GM19438 (cell line): ENCODE results near the gene VIPR1.

Experiments
- ATAC-seq: cut with Tn5 transposase; IDR thresholded peaks from one replicate; pipeline ENCODE4 v1.9.1; 2021; ENCODE audit warnings: low read depth; ENCODE audit not compliant: unreplicated experiment

Gene VIPR1

DNA sequence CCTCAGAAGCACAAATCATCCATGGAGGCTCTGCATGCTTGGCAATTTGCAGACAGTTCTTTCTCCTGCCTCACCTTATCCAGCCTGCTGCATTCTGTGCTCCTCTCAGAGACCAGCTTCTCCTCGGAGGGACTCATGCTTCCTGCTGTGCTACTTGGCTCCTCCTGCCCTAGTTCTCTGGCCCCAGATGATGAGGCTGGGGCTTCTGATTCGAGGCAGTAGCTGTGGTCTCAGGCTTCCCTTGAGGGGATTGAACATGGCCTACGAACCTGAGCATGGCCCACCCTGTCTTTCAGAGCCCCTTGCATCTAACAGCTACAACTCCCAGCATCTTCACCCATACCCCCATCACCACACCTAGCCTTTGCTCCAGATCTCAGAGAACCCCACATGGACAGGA, 6.7 kb downstream of the VIPR1 start:
- ATAC-seq, result no peak

DNA sequence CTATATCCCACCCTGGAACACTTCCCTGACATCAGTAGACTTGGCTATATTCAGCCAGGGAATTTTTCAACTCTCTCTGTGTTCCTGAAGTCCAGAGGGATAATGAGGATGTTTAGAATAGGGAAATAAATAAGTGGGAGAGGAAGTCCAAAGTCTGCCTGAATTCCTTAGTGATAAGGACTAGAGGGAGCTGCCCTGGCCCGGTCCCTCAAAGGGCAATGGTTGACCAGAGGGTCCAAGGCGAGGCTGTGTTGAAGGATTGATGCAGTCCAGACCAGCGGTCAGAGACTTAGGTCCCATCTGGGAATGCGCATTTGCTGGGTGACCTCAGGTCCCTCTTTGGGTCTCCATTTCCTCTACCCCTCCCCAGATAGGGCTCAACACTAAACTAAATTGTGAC, 7.9 kb downstream of the VIPR1 start:
- ATAC-seq, result no peak

DNA sequence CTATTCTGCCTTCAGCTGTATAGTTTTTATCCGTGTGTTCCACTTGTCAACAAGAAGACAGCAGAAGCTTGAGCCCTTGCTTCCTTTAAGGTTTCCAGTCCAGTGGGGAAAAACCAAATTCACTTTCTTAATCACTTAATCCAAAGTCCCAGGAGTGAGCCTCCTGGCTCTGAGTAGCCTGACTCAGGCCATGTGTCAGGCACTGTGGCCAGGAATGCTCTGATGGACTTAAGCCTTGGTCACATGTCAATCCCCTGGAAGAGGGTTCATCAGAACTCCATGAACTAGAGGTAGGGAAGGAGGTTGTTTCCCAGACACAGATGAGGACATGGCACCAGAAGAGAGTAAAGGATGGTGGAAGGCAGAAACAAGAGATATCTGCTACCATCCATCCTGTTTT, 8.8 kb downstream of the VIPR1 start:
- ATAC-seq, result no peak

DNA sequence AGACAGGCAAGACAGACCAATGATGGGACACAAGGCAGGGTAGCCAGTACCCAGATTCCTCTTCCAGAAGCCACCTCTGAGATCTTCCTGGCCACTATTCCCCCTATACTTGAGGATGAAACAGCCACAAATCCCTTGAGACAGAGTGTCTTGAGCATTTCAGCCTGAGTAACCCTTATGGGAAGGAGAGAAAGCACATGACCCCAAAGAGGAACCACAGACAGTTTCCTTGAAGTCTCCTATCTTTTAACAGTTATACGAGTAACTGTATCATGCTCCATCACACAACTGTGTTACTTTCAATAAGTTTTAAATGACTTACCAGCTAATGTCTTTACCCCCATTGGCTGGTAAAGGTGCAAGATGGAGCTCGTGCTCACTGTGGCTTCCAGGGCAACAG, 9.3 kb downstream of the VIPR1 start:
- no peak for ATAC-seq

DNA sequence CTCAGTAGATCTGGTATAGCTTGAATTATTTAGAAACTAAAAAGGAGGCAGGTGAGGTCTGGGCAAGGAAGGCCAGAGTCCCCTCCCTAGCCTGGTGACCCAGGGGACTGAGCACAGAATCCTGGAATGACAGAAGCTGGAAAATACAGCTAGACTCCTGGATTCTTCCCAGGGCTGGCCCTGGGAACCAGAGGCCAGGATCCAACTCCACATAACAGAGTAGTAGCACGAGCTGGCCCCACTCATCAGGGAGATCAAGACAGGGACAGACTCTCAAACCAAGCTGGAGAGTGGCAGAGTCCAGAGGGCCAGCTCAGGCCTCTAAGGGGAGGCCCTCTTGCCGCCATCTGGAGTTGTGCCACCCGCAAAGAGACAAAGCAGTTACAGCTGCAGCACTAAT, 10.7 kb downstream of the VIPR1 start:
- no peak for ATAC-seq

DNA sequence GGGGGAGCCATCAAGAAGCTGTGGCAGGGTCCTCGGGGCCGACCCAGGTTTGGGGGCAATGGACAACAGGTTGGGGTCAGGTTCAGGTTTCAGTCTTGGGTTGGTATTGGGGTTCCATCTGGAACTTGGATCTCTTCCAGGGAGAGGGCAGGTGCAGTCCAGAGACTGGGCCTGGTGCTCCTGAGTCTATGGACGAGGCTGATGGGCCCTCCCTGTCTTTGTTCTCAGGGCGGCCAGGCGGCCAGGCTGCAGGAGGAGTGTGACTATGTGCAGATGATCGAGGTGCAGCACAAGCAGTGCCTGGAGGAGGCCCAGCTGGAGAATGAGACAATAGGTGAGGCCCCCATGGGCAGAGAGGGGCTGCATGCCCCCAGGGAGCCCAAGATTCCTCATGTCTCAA, 11.1 kb downstream of the VIPR1 start:
- no peak for ATAC-seq

DNA sequence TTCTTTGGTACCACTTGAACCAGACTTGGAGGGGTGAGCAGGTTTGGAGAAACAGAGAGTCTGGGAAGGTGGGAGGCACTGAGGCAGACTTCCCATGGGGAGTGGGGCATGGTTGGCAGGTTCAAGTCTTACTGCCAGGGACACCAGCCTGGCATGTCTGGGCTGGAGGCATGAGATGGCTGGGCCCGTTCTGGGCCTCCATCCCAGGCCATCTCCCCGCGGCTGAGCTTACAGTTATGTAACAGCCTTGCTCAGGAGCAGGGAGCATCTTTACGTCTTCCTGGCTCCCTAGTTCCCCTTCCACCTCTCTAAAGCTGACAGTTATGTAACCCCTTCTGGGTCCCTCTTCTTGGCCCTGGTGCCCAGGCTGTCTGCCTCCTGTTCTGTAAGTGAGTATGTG, 12.4 kb downstream of the VIPR1 start:
- ATAC-seq, result no peak

DNA sequence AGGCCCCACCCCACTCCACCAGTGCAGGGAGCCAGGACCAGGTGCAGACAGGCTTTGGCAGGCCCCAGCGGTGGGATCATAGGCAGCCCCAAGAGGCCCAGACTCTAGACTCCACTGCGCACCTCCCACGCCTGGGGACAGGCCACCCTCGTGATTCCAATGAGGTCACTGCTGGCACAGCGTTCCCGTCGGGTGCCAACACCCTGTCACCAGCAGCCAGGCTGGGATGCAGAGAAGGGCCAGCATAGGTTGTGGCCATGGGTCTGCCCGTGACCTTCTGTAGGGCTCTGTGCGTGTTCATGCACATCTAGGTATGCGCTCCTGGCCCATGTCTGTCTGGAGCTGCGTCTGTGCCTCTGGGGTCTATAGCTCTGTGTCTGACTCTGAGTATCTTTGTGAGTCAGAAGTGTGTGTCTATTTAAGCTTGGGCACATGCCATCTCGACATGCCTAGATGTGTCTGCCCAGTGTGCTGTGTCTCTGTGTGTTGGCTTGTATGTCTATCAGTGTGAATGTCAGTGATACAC, 13.0 kb downstream of the VIPR1 start:
- no peak for ATAC-seq

DNA sequence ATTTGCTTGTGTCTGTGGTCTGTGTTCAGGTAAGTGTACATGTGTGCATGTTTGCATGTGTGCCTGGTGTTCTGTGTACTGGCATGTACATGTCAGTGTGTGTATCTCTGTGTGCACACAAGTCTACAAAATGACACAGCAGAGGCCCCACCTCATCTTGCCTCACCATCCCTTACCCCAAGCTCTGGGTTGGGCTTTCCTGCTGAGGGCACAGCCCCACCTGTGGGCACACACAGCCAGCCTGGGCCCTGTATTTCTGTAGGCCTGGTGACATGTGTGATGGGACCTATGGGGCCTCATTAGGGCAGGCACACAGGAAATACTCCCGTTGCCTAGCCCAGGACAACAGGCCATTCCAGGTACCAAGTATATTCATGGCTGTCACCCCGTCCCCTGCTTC, 13.5 kb downstream of the VIPR1 start:
- no peak for ATAC-seq

DNA sequence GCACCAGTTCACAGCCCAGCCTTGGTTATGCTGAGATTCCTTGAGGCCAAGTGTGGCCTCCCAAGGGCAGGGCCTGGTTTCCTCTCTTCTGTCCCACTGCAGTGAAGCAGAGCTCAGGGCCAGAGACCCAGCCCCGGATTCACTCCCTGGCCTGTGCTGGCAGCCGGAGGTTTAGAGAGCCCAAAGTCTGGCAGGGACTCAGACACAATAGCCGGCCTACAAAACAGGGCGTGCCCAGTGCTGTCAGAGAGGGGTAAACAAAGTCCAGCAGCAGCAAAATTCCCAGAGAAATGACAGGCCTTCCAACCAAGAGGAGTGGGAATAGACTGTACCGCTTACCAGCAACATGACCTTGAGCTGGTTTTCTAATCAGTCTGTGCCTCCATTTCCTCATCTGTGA, 14.0 kb downstream of the VIPR1 start:
- ATAC-seq, result no peak

DNA sequence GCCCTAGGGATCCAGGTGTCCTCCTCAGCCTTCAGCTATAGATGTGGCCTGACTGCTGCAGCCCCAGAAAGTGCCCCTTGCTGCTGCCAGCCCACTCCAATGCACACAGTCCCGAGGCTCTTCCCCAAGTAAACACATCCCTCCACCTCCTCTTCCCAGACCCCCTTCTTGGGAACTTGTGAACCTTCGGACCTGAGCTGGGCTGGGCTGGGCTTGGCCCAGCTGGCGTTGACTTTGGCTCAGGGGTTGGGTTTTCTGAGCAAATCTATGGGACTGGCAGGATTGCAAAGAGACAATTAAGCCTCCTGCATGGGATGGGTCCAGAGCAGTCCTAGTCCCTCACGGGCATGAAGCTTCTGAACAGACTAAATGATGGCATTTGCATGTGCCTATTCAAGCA, 14.7 kb downstream of the VIPR1 start:
- no peak for ATAC-seq

DNA sequence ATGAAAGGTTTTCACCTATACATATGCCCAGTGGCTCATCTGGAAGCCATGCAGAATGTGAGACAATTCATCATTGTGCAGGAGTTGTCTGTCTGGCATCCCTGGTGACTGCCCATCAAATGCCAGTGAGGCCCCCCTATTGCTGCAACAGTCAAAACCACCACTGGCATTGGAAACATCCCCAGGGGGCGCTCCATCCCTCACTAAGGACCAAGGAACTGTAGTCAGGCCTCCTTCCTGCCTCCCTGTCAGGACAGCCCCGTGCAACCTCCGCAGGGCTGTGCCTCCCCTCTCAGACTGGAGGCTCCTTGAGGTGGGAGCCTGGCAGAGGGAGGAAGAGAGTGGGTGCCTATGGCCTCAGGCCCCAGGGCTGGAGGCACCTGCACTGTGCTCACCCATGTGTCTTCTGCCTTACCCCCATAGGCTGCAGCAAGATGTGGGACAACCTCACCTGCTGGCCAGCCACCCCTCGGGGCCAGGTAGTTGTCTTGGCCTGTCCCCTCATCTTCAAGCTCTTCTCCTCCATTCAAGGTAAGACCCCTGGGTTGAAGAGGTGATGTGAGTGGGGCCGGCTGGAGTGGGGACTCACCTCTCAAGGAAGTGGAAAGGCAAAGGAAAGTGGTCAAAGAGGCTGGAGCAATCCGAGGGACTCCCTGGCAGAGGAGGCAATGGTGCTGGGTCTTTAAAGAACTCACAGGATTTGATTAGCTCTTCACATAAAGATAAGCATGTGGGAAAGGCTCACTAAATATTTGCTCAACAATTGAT, 16.5 kb downstream of the VIPR1 start:
- ATAC-seq, result no peak

DNA sequence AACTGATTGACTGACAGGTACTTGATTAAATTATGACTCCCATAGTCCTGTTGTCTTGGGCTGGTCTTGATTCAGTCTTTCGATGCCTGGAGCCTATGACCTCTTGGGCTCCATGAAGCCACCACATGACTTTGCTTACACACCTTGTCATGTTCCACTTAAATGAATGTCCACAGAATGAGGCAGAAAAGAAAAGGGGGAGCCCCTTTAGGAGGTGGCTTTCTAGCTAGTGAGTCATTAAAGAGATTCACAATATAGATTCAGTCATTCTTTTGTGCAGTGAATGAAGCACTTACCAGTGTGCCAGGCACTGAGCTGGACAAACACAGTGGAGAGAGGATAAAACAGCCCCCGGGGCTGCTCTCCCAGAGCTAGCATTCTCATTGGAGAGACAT, 17.1 kb downstream of the VIPR1 start:
- no peak for ATAC-seq

DNA sequence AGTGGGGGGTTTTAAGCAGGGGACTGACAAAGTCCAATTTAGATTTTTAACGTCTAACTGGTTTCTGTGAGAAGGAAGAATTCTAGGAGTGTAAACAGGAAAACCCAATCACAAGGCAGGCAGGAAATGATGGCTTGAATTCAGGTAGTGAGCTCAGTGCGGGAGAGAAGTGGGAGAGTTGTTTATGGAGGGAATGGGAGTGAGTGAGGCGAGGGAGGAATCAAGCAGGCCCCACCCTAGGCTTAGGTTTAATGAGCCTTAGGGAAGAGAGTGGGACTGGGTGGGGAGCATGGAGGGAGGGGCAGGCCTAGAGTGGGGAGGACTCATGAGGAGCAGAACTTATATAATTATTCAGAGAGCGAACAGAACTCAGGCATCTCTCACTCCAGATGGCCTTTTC, 17.9 kb downstream of the VIPR1 start:
- ATAC-seq, result no peak

DNA sequence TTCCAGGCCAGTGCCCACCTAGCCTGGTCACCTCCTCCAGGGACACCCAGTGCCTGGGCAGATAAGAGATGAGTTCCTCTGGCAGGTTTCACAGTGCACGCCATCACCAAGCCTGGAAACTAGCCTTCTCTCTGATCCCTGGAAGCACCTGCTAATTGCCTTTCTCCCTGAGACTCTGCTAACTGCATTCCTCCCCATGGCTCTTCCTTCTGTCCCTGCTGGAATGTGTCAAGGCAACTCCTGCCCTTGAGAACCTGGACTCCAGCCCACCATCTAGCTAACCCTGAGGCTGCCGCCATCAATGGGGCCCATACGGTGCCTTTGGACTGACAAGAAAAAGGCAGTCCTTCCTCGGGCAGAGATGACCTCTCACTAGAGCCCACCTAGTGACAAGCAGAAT, 18.5 kb downstream of the VIPR1 start:
- no peak for ATAC-seq

DNA sequence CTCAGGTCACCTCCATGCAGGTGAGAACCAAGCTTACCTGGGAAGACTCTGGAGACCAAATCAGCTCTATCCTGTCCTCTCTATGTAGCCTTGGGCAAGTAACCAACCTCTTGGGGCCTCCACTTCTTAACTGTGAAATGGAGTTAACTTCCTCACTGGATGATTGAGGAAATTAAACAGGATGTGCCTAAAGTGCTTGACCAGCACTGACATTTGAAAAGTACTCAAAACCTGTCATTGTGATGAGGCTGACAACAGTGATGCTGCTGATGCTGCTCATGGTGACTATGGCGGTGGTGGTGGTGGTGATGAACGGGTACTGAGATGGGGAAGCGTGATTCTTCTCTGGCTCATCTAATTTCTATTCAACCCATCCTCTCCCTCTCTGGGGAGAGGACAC, 22.3 kb downstream of the VIPR1 start:
- no peak for ATAC-seq

DNA sequence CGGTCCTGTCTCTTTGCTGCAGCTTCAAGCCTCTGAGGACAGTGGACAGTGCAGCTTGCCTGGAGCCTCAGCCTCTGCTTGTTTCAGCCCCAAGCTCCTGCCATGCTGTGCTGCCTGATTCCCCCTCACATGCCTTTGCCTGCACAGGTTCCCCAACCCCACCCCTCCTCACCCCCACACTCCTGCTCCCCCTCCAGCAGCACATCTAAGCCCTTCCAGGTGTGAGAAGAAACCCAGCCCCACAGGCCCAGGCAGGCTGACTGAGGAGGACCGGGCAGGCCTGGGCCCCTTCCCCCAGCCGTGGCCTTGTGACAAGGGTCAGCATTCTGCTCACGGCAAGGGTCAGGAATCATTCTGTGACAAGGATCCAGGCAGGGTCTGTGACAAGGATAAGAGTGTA, 22.8 kb downstream of the VIPR1 start:
- ATAC-seq, result no peak

DNA sequence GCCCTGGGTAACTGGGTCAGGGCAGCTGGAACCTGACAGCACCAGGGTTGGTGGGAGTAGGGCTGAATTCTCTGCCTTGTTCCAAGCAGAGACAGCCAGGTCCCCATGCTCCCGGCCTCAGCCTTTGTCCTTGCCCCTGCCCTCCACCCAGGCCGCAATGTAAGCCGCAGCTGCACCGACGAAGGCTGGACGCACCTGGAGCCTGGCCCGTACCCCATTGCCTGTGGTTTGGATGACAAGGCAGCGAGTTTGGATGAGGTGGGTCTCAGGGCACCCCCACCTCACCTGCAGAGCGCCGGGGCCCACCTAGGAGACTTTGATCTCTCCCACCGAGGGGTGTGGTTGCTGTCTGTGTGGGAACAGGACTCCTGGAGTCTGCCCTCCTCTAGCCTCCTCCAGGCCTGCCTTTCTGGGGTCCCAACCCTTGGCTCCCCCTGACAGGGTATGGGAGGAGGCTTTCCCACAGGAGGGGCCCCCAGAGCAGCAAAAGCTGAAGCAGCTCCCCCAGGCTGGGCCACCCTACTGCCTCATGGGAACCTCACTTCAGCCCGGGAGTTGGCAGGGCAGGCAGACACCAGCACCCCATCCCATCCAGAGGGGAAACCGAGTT, 23.4 kb downstream of the VIPR1 start:
- no peak for ATAC-seq

DNA sequence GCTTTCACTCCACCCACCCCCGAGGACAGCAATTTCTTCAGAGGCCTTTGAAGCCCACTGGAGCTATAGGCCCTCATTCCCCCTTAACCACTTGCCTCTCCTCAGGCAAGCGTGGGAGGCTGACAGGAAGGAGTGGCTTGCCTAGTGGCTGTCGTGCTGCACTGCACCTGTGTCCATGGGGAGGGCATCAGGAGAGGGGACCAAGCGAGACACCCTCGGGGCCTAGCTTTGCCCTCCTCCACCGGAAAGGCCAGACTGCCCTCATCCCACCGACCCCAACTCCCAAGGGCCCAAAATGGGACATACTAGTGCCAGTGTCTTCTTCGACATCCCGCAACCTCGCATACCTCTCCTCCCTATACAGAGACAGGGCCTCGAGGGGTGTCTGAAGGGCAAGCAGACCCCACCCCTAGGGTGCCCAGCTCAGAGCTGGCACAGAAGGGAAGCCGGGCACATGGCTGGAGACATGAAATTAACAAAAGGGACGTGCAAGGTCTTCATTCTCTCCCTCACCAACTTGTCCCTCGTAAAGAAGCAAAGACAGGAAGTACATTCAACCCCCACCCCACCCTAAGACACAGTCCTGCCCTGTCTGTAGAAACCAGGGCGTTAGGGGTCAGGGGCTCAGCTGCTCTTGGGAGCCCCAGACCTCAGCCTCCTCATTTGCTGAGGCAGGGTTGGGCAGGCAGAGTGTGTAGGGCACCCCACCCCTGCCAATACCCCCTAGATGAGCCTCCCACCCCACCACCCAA, 24.3 kb downstream of the VIPR1 start:
- ATAC-seq, result no peak

DNA sequence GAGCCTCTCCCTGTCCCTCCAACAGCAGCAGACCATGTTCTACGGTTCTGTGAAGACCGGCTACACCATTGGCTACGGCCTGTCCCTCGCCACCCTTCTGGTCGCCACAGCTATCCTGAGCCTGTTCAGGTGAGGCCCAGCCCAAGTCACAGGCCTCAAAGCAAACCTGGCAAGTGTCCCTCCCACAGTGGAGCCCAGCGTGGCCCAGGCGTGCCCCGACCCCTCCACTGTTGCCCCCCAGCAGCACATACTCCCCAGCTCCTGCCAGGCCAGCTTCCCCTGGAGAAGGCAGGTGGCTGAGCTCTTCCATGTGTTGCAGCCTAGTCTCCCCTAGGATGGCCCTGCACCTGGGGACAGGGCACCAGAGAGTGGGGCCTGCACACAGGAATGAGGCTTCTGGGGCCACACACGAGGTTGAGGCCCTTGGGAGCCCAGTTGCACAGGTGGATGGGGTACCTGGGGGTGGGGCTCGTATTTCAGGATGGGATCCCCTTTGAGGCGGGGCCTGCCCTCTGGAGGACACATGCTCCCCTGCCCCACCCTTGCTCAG, 25.0 kb downstream of the VIPR1 start:
- ATAC-seq, result no peak

DNA sequence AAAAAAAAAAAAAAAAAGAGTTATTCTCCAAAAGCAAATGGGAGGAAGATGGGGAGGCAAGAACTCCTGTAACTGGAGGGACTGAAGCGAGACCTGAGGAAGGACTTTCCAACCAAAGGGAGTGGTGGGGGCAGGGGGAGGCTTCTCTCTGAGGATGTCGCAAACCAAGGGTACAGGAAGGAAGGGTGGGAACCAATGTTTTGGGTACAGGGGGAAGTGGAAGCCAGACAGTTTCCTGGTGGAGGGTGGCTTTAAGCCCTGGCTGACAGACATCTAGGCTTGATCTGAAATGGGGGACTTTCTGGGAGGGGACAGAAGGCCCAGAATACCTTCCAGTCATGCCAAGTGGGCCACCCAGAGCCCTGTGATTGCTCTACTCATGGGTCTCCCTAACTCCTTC, 27.0 kb downstream of the VIPR1 start:
- ATAC-seq, result no peak
